Measurements from ENCODE around the gene NUP37. TPM values are rescaled to one million over a fixed set of nuclear protein-coding genes. Genes with fewer than 3 reads are reported as not detected.

Gene NUP37
- polyA plus RNA-seq, 1 donor from 2014 or later: 21.6 TPM

GRCh38 chr12:102051431-102051965, 68.4 kb downstream of the NUP37 start:
- H3K4me2 ChIP-seq (ENCODE audit: low read length): no peak overlapping the region
- no peak overlapping the region for H3K9ac ChIP-seq (ENCODE audit: low read length)
- no peak overlapping the region for H3K27ac ChIP-seq (ENCODE audit: low read length)

GRCh38 chr12:102050660-102051430, 69.1 kb downstream of the NUP37 start:
- Histone ChIP-seq H3K36me3 (ENCODE audit: insufficient read depth, low read length) (no peaks in the 10 kb centered on the region), H3K27me3 (ENCODE audit: insufficient read depth, low read depth, low read length) (no peaks in the 10 kb centered on the region), H3F3A (ENCODE audit: insufficient read depth, low read length, poor library complexity, severe bottlenecking) (no peaks in the 10 kb centered on the region), H3K4me2 (ENCODE audit: low read length) (no peak overlapping the region), H3K9me3 (ENCODE audit: low read length) (no peaks in the 10 kb centered on the region), H3K27ac (ENCODE audit: low read length) (no peak overlapping the region), H3K4me3 (ENCODE audit: low read length) (no peak overlapping the region), H4K20me1 (ENCODE audit: insufficient read depth) (no peaks in the 10 kb centered on the region), H2AFZ (ENCODE audit: low read depth, low read length) (no peak overlapping the region), H3K9ac (ENCODE audit: low read length) (no peak overlapping the region), H3K79me2 (replicated peaks; ENCODE audit: insufficient read depth, low read length) (no peaks in the 10 kb centered on the region), H3K9me2 (ENCODE audit: insufficient read depth, low read length) (no peaks in the 10 kb centered on the region)
- TF ChIP-seq TAF1 (IDR thresholded peaks at IDR 0.05; ENCODE audit: low read depth) (no peak), REST (IDR thresholded peaks at IDR 0.05; ENCODE audit: borderline replicate concordance) (no peak), EZH2 (IDR thresholded peaks at IDR 0.05; ENCODE audit: borderline replicate concordance, insufficient read depth, low read length, poor library complexity, severe bottlenecking) (no peak), MXI1 (conservative IDR thresholded peaks at IDR 0.05; ENCODE audit: poor library complexity, severe bottlenecking) (no peak), SMC3 (conservative IDR thresholded peaks at IDR 0.05; ENCODE audit: poor library complexity) (no peak), RAD21 (conservative IDR thresholded peaks at IDR 0.05) (no peak)

More at GRCh38 chr12:102051431-102051965, 68.4 kb downstream of the NUP37 start:
- Histone ChIP-seq H3K27me3 (ENCODE audit: insufficient read depth, low read depth, low read length) (no peaks in the 10 kb centered on the region), H4K20me1 (ENCODE audit: insufficient read depth) (no peaks in the 10 kb centered on the region), H3K36me3 (ENCODE audit: insufficient read depth, low read length) (no peaks in the 10 kb centered on the region), H3K9me3 (ENCODE audit: low read length) (no peaks in the 10 kb centered on the region), H2AFZ (ENCODE audit: low read depth, low read length) (no peak overlapping the region), H3F3A (ENCODE audit: insufficient read depth, low read length, poor library complexity, severe bottlenecking) (no peaks in the 10 kb centered on the region), H3K79me2 (replicated peaks; ENCODE audit: insufficient read depth, low read length) (no peaks in the 10 kb centered on the region), H3K9me2 (ENCODE audit: insufficient read depth, low read length) (no peaks in the 10 kb centered on the region), H3K4me3 (ENCODE audit: low read length) (no peak overlapping the region)
- TF ChIP-seq EP300 (conservative IDR thresholded peaks at IDR 0.05; ENCODE audit: poor library complexity, severe bottlenecking) (no peak), RAD21 (conservative IDR thresholded peaks at IDR 0.05) (no peak), SMC3 (conservative IDR thresholded peaks at IDR 0.05; ENCODE audit: poor library complexity) (no peak), POLR2AphosphoS5 (IDR thresholded peaks at IDR 0.05) (no peak)

- Histone ChIP-seq H3K9me3 (ENCODE audit: low read length) (no peaks in the 10 kb centered on the region), H3K4me2 (ENCODE audit: low read length) (no peak overlapping the region), H3K79me2 (replicated peaks; ENCODE audit: insufficient read depth, low read length) (no peaks in the 10 kb centered on the region), H3K4me3 (ENCODE audit: low read length) (no peak overlapping the region), H3K27me3 (ENCODE audit: insufficient read depth, low read depth, low read length) (no peaks in the 10 kb centered on the region), H4K20me1 (ENCODE audit: insufficient read depth) (no peaks in the 10 kb centered on the region), H3K9me2 (ENCODE audit: insufficient read depth, low read length) (no peaks in the 10 kb centered on the region), H3K9ac (ENCODE audit: low read length) (no peak overlapping the region), H3F3A (ENCODE audit: insufficient read depth, low read length, poor library complexity, severe bottlenecking) (no peaks in the 10 kb centered on the region), H2AFZ (ENCODE audit: low read depth, low read length) (no peak overlapping the region), H3K36me3 (ENCODE audit: insufficient read depth, low read length) (no peaks in the 10 kb centered on the region), H3K27ac (ENCODE audit: low read length) (no peak overlapping the region)
- no peak for TF ChIP-seq RAD21 (conservative IDR thresholded peaks at IDR 0.05)
- TF ChIP-seq POLR2AphosphoS5 (IDR thresholded peaks at IDR 0.05): no peak
- TF ChIP-seq SMC3 (conservative IDR thresholded peaks at IDR 0.05; ENCODE audit: poor library complexity): no peak
- TF ChIP-seq MXI1 (conservative IDR thresholded peaks at IDR 0.05; ENCODE audit: poor library complexity, severe bottlenecking): no peak
- no peak for TF ChIP-seq REST (IDR thresholded peaks at IDR 0.05; ENCODE audit: borderline replicate concordance)
- TF ChIP-seq EZH2 (IDR thresholded peaks at IDR 0.05; ENCODE audit: borderline replicate concordance, insufficient read depth, low read length, poor library complexity, severe bottlenecking): no peak
- no peak for TF ChIP-seq CTCF (IDR thresholded peaks at IDR 0.05; ENCODE audit: poor library complexity, severe bottlenecking)
- no peak for TF ChIP-seq EP300 (conservative IDR thresholded peaks at IDR 0.05; ENCODE audit: poor library complexity, severe bottlenecking)
- no peak for TF ChIP-seq TAF1 (IDR thresholded peaks at IDR 0.05; ENCODE audit: low read depth)
Observed at GRCh38 chr12:102043928-102044327, 76.0 kb downstream of the NUP37 start.

All from neural cell (in vitro differentiated cells).